ENCODE data around the gene CARD11.
"Not testable (repeated sequence)": the region's sequence is repeated elsewhere in the genome, so short reads cannot be mapped to it uniquely, and the experiment has no call there.

The CARD11 gene

GRCh38 chr7:2959103-2959680 lies 84.5 kb downstream of the CARD11 start:
- DNase-seq = no peak

GRCh38 chr7:2958416-2959102 lies 85.1 kb downstream of the CARD11 start:
- no peak for DNase-seq

GRCh38 chr7:2957369-2957727 lies 86.3 kb downstream of the CARD11 start:
- DNase-seq = not testable (repeated sequence)

- DNase-seq = peak; percentile 45
These were observed 86.9 kb downstream of the CARD11 start for GRCh38 chr7:2956526-2957368.

- no peak for DNase-seq
These were observed 87.6 kb downstream of the CARD11 start for GRCh38 chr7:2956076-2956475.

- no peak for DNase-seq
These were observed 88.4 kb downstream of the CARD11 start for GRCh38 chr7:2955269-2955668.

- DNase-seq = no peak
These were observed 89.2 kb downstream of the CARD11 start for GRCh38 chr7:2954433-2954853.

- DNase-seq = no peak
These were observed 89.9 kb downstream of the CARD11 start for GRCh38 chr7:2953588-2954407.

- no peak for DNase-seq
These were observed 90.6 kb downstream of the CARD11 start for GRCh38 chr7:2953099-2953498.

GRCh38 chr7:2952316-2952715 lies 91.4 kb downstream of the CARD11 start:
- DNase-seq = no peak

- DNase-seq = no peak
These were observed 93.1 kb downstream of the CARD11 start for GRCh38 chr7:2950578-2950977.

GRCh38 chr7:2948749-2949148 lies 94.9 kb downstream of the CARD11 start:
- DNase-seq = no peak

- DNase-seq = no peak
These were observed 96.4 kb downstream of the CARD11 start for GRCh38 chr7:2947058-2947780.

- DNase-seq = no peak
These were observed 98.5 kb downstream of the CARD11 start for GRCh38 chr7:2945171-2945570.

- DNase-seq = no peak
These were observed 98.9 kb downstream of the CARD11 start for GRCh38 chr7:2944739-2945138.

- no peak for DNase-seq
These were observed 99.6 kb downstream of the CARD11 start for GRCh38 chr7:2943851-2944601.

GRCh38 chr7:2941216-2941859 lies 102.3 kb downstream of the CARD11 start:
- DNase-seq = no peak

- DNase-seq = no peak
These were observed 103.2 kb downstream of the CARD11 start for GRCh38 chr7:2940466-2940865.

GRCh38 chr7:2939193-2939885 lies 104.3 kb downstream of the CARD11 start:
- DNase-seq = peak; percentile 29

GRCh38 chr7:2938514-2939192 lies 105.0 kb downstream of the CARD11 start:
- DNase-seq = no peak
